ENCODE measurements around the gene MMP24.

GRCh38 chr20:35181731-35182130 is 44.8 kb upstream of the MMP24 start:
- no peak for TF ChIP-seq CTCF (conservative IDR thresholded peaks at IDR 0.05 in 1 of 2, IDR thresholded peaks at IDR 0.05 in 1 of 2; ENCODE audit: low read depth in 1 of 2, low read length in 2 of 2)
- no peak for TF ChIP-seq EZH2 (IDR thresholded peaks at IDR 0.05; ENCODE audit: low read length, missing control alignments)

Measured in fibroblast of lung (primary cell).